AG04450 (cell line): ENCODE results near the gene ARHGAP9. TPM values are rescaled to one million over a fixed set of nuclear protein-coding genes. Genes with fewer than 3 reads are reported as not detected.

ENCODE experiments used
- CTCF ChIA-PET: fragments of 300-600, 350-600 bp; formaldehyde crosslinking; extraction: SDS; loops from one replicate; lab custom pipeline; 2022; ENCODE audit warnings: antibody characterized with exemption, inconsistent platforms; lab: Charles Lee
- POLR2A ChIA-PET: fragments of 350-600 bp; formaldehyde crosslinking; extraction: SDS; loops from one replicate; lab custom pipeline; 2021; ENCODE audit warnings: antibody characterized with exemption, inconsistent platforms; lab: Yijun Ruan, JAX
- DNase-seq: peaks from one replicate; pipeline ENCODE4 v3.0.0-alpha.2; 2011; ENCODE audit warnings: low read depth, low spot score
- H3K27ac ChIP-seq: one replicate; pipeline ENCODE4 v1.5.1; 2012; ENCODE audit warnings: low read depth, low read length, control low read depth
- H3K27me3 ChIP-seq: one replicate; pipeline ENCODE4 v1.6.0; 2012; ENCODE audit warnings: low read length; ENCODE audit not compliant: control insufficient read depth, insufficient read depth
- H3K4me3 ChIP-seq: 2 replicates; pipeline ENCODE4 v1.5.1; 2011; ENCODE audit warnings: mild to moderate bottlenecking, low read depth, low read length, control low read depth
- H3K9me3 ChIP-seq: 2 replicates; pipeline ENCODE4 v1.5.1; 2012; ENCODE audit warnings: low read length; ENCODE audit not compliant: control insufficient read depth, insufficient read depth
- polyA minus RNA-seq: library from RNA; depleted of rRNA, polyadenylated mRNA; stranded (reverse); fragments of >200 nt; gene quantifications from 2 replicates; pipeline ENCODE4 v1.2.3, GENCODE V29; 2011; rRNA and poly(A)+ RNA removed
- polyA plus RNA-seq: library from polyadenylated mRNA; depleted of rRNA; stranded (reverse); fragments of >200 nt; gene quantifications from 2 replicates; pipeline ENCODE4 v1.2.3, GENCODE V29; 2011; rRNA removed
- TF ChIP-seq, protein P1 (sequence below): IDR thresholded peaks from 2 replicates; pipeline ENCODE4 v1.5.1; 2011; ENCODE audit warnings: low read depth, low read length, control low read depth, inconsistent platforms

ARHGAP9 gene
- polyA plus RNA-seq (1.2 TPM in 2 replicates), polyA minus RNA-seq (0.39 and 1.2 TPM in 2 replicates)

DNA sequence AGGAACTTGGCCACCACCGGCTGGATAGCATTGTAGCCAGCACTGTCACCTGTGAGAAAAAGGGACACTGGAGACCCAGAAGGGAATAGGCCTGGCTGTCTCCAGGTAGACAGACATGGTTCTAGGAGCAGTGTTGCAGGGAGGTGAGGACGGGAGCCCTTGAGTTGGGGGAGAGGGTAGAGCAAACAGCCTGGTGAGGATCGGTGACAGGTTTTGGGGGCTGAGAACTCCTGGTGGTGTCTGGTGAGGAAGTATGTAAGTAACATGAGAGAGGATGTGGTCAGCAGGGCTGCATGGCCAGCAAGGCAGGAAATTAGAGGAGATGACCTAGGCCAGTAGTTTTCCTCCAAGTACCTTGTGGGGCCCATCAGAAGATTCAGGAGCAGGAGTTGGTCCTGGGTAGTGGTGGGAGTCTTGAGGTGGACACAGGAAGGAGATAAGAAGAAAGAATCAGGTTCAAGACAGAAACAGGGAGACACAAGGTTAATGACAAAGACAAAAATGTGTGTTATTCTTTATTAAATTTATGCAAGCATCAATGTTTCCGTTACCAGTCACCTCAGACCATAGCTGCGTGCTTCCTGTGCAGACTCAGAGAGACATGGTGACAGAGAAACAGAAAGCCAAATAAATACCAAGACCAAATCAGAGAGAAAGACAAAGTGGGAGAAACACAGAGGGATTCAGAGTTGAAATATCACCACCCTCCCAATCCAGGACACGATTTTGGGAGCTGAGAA is at the start of gene ARHGAP9:
TSS of gene ARHGAP9 (minus strand) at position 491 of the 740 bp plus-strand sequence. CDS start at position 31, 460 bp downstream.
- Histone ChIP-seq H3K27ac (no peak within 1 kb of the TSS), H3K4me3 (no peak within 1 kb of the TSS), H3K9me3 (no peaks in the 10 kb centered on the region; the same call in 1 of the 2 replicates), H3K27me3 (peaks cover 28% of the 10 kb centered on the region)
- POLR2A ChIA-PET: no interaction called here
- CTCF ChIA-PET: interaction anchor here (1.0 to 1.3 kb wide), 2 partner anchors 16 to 21 kb away, joined by 3 to 7 read pairs; partner anchors contain the start of gene GLI1
- TF ChIP-seq, protein P1, sequence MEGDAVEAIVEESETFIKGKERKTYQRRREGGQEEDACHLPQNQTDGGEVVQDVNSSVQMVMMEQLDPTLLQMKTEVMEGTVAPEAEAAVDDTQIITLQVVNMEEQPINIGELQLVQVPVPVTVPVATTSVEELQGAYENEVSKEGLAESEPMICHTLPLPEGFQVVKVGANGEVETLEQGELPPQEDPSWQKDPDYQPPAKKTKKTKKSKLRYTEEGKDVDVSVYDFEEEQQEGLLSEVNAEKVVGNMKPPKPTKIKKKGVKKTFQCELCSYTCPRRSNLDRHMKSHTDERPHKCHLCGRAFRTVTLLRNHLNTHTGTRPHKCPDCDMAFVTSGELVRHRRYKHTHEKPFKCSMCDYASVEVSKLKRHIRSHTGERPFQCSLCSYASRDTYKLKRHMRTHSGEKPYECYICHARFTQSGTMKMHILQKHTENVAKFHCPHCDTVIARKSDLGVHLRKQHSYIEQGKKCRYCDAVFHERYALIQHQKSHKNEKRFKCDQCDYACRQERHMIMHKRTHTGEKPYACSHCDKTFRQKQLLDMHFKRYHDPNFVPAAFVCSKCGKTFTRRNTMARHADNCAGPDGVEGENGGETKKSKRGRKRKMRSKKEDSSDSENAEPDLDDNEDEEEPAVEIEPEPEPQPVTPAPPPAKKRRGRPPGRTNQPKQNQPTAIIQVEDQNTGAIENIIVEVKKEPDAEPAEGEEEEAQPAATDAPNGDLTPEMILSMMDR: no peak
- DNase-seq: no peak

DNA sequence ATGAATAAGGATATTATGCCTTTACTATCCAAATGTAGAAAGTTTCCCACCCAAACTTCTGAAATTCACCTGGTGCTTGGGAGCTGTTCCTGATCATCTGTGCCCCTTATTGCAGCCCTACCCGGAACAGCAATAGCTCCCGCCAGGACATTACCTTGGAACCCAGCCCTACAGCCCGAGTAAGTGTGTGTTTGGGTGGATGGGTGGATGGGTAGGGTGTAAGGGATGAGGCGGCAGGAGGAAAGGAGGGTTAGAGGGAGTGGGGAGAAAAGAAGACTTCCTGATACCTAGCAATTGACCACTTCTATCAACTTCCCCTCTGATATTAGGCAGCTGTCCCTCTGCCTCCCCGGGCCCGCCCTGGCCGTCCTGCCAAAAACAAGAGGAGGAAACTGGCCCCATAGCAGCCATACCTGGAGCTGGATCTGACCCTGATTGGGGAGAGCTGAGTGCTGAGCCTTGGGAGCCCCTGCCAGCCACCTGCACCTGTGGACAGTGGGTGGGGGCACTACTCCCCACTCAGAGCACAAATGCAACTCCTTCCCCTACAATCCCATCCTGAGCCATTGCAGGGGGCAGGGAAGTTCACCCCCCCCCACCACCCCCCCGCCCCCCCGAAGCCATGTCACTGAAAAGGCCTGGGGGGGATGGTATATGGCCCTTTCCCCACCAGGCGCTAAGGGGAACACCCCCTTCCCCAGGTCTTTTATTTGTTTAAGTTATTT is 49.3 kb upstream of the ARHGAP9 start:
- TF ChIP-seq, protein P1: no peak
- ChIA-PET POLR2A (no interaction called here), CTCF (no interaction called here)
- Histone ChIP-seq H3K27me3 (no peaks in the 10 kb centered on the region), H3K27ac (no peak overlapping the region), H3K9me3 (no peaks in the 10 kb centered on the region), H3K4me3 (no peak overlapping the region)
- DNase-seq: no peak

DNA sequence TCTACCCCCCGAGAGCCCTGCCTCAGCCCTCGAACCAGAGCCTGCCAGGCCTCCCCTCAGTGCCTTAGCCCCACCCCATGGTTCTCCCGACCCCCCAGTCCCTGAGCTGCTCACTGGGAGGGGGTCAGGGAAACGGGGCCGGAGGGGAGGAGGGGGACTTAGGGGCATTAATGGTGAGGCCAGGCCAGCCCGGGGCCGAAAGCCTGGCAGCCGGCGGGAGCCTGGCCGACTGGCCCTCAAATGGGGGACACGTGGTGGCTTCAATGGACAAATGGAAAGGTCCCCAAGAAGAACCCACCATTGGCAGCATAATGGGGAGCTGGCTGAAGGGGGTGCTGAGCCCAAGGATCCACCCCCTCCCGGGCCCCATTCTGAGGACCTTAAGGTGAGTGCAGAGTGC is 48.5 kb upstream of the ARHGAP9 start:
- DNase-seq: no peak
- Histone ChIP-seq H3K4me3 (no peak overlapping the region), H3K27ac (no peak overlapping the region), H3K27me3 (no peaks in the 10 kb centered on the region), H3K9me3 (no peaks in the 10 kb centered on the region)
- TF ChIP-seq, protein P1: no peak
- CTCF ChIA-PET: no interaction called here
- POLR2A ChIA-PET: interaction anchor here (0.7 kb wide), 1 partner anchor 77 kb away, joined by 3 read pairs; no protein-coding TSS in a partner anchor

GRCh38 chr12:57527184-57527583 is 47.5 kb upstream of the ARHGAP9 start:
- ChIA-PET POLR2A (interaction anchor here (0.6 kb wide), 2 partner anchors 13 to 113 kb away, joined by 3 to 4 read pairs; no protein-coding TSS in a partner anchor), CTCF (interaction anchor here (0.6 kb wide), 1 partner anchor 199 kb away, joined by 3 read pairs; no protein-coding TSS in a partner anchor)
- Histone ChIP-seq H3K4me3 (no peak overlapping the region), H3K9me3 (no peaks in the 10 kb centered on the region), H3K27me3 (no peaks in the 10 kb centered on the region), H3K27ac (peak overlapping the region; percentile 31)
- TF ChIP-seq, protein P1: no peak
- DNase-seq: no peak
